Caco-2 (cell line): ENCODE measurements around the gene ADK. TPM values are rescaled to one million over a fixed set of nuclear protein-coding genes. Genes with fewer than 3 reads are reported as not detected.

Experiments used
- BruUV-seq: library from RNA; stranded (reverse); fragments of 400-500 nt; replicated peaks from 2 replicates; lab custom pipeline; 2021; lab: Mats Ljungman, UMichigan
- CTCF ChIA-PET: fragments of 300-600 bp; sonication (Branson Sonifier 250); formaldehyde crosslinking; loops from one replicate; lab custom pipeline; 2022; ENCODE audit warnings: antibody characterized with exemption; lab: Charles Lee
- POLR2A ChIA-PET: fragments of 300-600 bp; sonication (Branson Sonifier 250); formaldehyde crosslinking; loops from one replicate; lab custom pipeline; 2022; ENCODE audit warnings: antibody characterized with exemption; lab: Charles Lee
- DNase-seq, 2 experiments: peaks; one replicate each; pipeline versions ENCODE4 v3.0.0 to v3.0.0-alpha.2; 2020 to 2022
- H3K27me3 ChIP-seq: replicated peaks from 2 replicates; pipeline ENCODE4 v1.6.0; 2011; ENCODE audit warnings: low read length; ENCODE audit not compliant: control insufficient read depth, insufficient read depth
- H3K36me3 ChIP-seq: 2 replicates; pipeline ENCODE4 v1.5.1; 2011; ENCODE audit warnings: low read length; ENCODE audit not compliant: control insufficient read depth, insufficient read depth
- H3K4me1 ChIP-seq: fragments of 250-450 bp; sonication (Bioruptor Pico); 2 replicates; pipeline ENCODE4 v1.5.1; 2020; ENCODE audit warnings: mild to moderate bottlenecking
- H3K4me3 ChIP-seq: 2 replicates; pipeline ENCODE4 v1.5.1; 2011; ENCODE audit warnings: low read depth, mild to moderate bottlenecking, control low read depth, low read length
- H3K9me3 ChIP-seq: fragments of 250-450 bp; sonication (Bioruptor Pico); 2 replicates; pipeline ENCODE4 v1.5.1; 2020; ENCODE audit warnings: mild to moderate bottlenecking, moderate library complexity
- H3K27ac Mint-ChIP-seq: one replicate; pipeline ENCODE4 v1.8.0; 2022; ENCODE audit warnings: mixed read lengths; ENCODE audit not compliant: unreplicated experiment
- H3K27me3 Mint-ChIP-seq: one replicate; pipeline ENCODE4 v1.8.0; 2022; ENCODE audit warnings: mixed read lengths; ENCODE audit not compliant: insufficient read depth, unreplicated experiment
- H3K36me3 Mint-ChIP-seq: one replicate; pipeline ENCODE4 v1.8.0; 2022; ENCODE audit warnings: mild to moderate bottlenecking, mixed read lengths; ENCODE audit not compliant: insufficient read depth, unreplicated experiment
- H3K4me1 Mint-ChIP-seq: one replicate; pipeline ENCODE4 v1.8.0; 2022; ENCODE audit warnings: low read depth, mixed read lengths; ENCODE audit not compliant: unreplicated experiment
- H3K4me3 Mint-ChIP-seq: one replicate; pipeline ENCODE4 v1.8.0; 2022; ENCODE audit warnings: mild to moderate bottlenecking, moderate library complexity, mixed read lengths; ENCODE audit not compliant: unreplicated experiment
- H3K9me3 Mint-ChIP-seq: one replicate; pipeline ENCODE4 v1.8.0; 2022; ENCODE audit warnings: mixed read lengths; ENCODE audit not compliant: unreplicated experiment
- intact Hi-C: fragments of 100-400 bp; cut with micrococcal nuclease; formaldehyde crosslinking; loops from one replicate; pipeline ENCODE4 v1.10.0; 2022; ENCODE audit not compliant: unreplicated experiment
- total RNA-seq: library from RNA; stranded (reverse); gene quantifications from 2 replicates; pipeline ENCODE4 v1.2.3, GENCODE V29; 2022
- TF ChIP-seq, protein P1 (sequence below), 2 experiments: fragments of 200-600 bp in 1 of 2; IDR thresholded peaks; 1 replicate in 1 of 2; 2 replicates in 1 of 2; pipeline versions ENCODE4 v1.5.1 to v1.8.0; 2011 to 2022; ENCODE audit warnings: antibody characterized with exemption in 1 of 2, control low read depth in 1 of 2, inconsistent platforms in 1 of 2, low read depth in 1 of 2, low read length in 1 of 2, mild to moderate bottlenecking in 1 of 2, moderate library complexity in 1 of 2; ENCODE audit not compliant: insufficient read depth in 1 of 2, severe bottlenecking in 1 of 2, unreplicated experiment in 1 of 2

ADK gene
- total RNA-seq, 1 experiment from 2014 or later: 105 TPM

DNA sequence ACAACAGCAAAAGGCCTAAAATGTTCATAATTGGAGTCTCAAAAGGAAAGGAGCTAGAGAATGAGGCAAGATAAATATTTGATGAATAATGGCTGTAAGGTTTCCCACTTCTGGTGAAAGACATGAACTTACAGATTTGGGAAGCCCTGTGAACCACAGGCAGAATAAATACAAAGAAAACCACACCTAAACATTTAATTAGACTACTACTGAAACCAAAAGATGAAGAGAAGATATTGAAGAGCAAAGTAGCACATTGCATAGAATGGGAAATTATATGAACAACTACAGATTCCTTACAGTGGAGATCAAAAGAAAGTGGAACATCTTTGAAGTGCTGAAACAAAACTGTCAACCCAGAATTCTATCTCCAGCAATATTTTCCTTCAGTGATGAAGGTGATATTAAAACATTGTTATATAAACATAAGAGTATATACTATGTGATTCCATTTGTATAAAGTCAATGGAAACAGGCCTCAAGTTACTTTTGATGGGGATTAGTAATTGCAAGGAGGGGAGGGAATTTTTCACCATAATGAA, 484.0 kb downstream of the ADK start:
- H3K27me3 Mint-ChIP-seq: no peaks in the 10 kb centered on the region
- H3K36me3 Mint-ChIP-seq: peaks cover 10% of the 10 kb centered on the region
- POLR2A ChIA-PET: no interaction called here
- H3K4me1 Mint-ChIP-seq: no peaks in the 10 kb centered on the region
- no peak overlapping the region for H3K4me3 Mint-ChIP-seq
- Histone ChIP-seq H3K9me3 (no peaks in the 10 kb centered on the region), H3K27me3 (no peaks in the 10 kb centered on the region), H3K4me1 (no peaks in the 10 kb centered on the region), H3K36me3 (no peaks in the 10 kb centered on the region), H3K4me3 (no peak overlapping the region)
- intact Hi-C loops: no loop called here
- H3K27ac Mint-ChIP-seq: no peak overlapping the region
- CTCF ChIA-PET: no interaction called here
- no TSS peak for BruUV-seq
- peaks cover 9% of the 10 kb centered on the region for H3K9me3 Mint-ChIP-seq
- TF ChIP-seq, protein P1, sequence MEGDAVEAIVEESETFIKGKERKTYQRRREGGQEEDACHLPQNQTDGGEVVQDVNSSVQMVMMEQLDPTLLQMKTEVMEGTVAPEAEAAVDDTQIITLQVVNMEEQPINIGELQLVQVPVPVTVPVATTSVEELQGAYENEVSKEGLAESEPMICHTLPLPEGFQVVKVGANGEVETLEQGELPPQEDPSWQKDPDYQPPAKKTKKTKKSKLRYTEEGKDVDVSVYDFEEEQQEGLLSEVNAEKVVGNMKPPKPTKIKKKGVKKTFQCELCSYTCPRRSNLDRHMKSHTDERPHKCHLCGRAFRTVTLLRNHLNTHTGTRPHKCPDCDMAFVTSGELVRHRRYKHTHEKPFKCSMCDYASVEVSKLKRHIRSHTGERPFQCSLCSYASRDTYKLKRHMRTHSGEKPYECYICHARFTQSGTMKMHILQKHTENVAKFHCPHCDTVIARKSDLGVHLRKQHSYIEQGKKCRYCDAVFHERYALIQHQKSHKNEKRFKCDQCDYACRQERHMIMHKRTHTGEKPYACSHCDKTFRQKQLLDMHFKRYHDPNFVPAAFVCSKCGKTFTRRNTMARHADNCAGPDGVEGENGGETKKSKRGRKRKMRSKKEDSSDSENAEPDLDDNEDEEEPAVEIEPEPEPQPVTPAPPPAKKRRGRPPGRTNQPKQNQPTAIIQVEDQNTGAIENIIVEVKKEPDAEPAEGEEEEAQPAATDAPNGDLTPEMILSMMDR (IDR thresholded peaks at IDR 0.05; ENCODE audit: insufficient read depth in 1 of 2, low read depth in 1 of 2, low read length in 1 of 2, severe bottlenecking in 1 of 2, unreplicated experiment in 1 of 2): no peak
- no peak for DNase-seq

DNA sequence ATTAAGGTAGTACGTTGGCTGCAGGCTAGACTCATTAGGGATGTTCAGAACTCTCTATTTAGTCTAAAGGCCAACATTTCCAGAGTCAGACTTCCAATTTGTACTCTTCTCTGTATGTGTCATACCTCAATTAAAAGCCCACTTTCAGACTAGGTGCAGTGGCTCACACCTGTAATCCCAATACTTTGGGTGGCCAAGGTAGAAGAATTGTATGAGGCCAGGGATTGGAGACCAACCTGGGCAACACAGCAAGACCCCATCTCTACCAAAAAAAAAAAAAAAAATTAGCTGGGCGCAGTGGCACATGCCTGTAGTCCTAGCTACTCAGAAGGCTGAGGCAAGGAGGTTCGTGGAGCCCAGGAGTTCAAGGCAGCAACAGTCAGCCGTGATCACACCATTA, 484.6 kb downstream of the ADK start:
- Mint-ChIP-seq H3K27ac (no peak overlapping the region), H3K4me1 (no peaks in the 10 kb centered on the region), H3K9me3 (peaks cover 9% of the 10 kb centered on the region), H3K27me3 (no peaks in the 10 kb centered on the region), H3K36me3 (peaks cover 10% of the 10 kb centered on the region), H3K4me3 (no peak overlapping the region)
- Histone ChIP-seq H3K4me3 (no peak overlapping the region), H3K4me1 (no peaks in the 10 kb centered on the region), H3K27me3 (no peaks in the 10 kb centered on the region), H3K9me3 (no peaks in the 10 kb centered on the region), H3K36me3 (no peaks in the 10 kb centered on the region)
- intact Hi-C loops: no loop called here
- TF ChIP-seq, protein P1 (IDR thresholded peaks at IDR 0.05; ENCODE audit: insufficient read depth in 1 of 2, low read depth in 1 of 2, low read length in 1 of 2, severe bottlenecking in 1 of 2, unreplicated experiment in 1 of 2): no peak
- BruUV-seq: no TSS peak
- ChIA-PET CTCF (no interaction called here), POLR2A (no interaction called here)
- no peak for DNase-seq

DNA sequence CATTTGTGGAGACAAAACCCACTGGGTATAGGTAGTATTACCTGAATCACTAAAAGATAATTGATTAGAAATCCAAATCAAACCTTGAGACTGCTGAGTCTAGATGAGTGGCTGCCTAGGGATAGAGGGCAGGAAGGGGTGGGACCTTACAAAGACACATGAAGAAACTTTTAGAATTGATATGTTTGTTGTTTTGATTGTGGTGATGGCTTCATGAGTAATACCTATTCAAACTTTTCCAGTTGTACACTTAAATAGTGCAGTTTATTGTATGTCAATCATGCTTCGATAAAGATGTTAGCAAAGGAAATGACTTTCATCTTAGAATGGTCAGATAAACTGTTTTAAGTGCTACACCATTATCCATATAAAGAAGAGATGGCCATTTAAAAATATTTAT, 486.7 kb downstream of the ADK start:
- Mint-ChIP-seq H3K27ac (no peak overlapping the region), H3K4me1 (no peaks in the 10 kb centered on the region), H3K4me3 (no peak overlapping the region), H3K27me3 (no peaks in the 10 kb centered on the region), H3K36me3 (peaks cover 10% of the 10 kb centered on the region), H3K9me3 (peaks cover 9% of the 10 kb centered on the region)
- no TSS peak for BruUV-seq
- Histone ChIP-seq H3K27me3 (no peaks in the 10 kb centered on the region), H3K4me1 (no peaks in the 10 kb centered on the region), H3K9me3 (no peaks in the 10 kb centered on the region), H3K36me3 (no peaks in the 10 kb centered on the region), H3K4me3 (no peak overlapping the region)
- TF ChIP-seq, protein P1 (IDR thresholded peaks at IDR 0.05; ENCODE audit: insufficient read depth in 1 of 2, low read depth in 1 of 2, low read length in 1 of 2, severe bottlenecking in 1 of 2, unreplicated experiment in 1 of 2): no peak
- no peak for DNase-seq
- CTCF ChIA-PET: no interaction called here
- POLR2A ChIA-PET: interaction anchor here (0.6 kb wide), 1 partner anchor 42 kb away, joined by 3 read pairs; no protein-coding TSS in a partner anchor
- intact Hi-C loops: no loop called here
